Tibial nerve (tissue), 4 donors: ENCODE measurements around the gene CPNE4. TPM values are rescaled to one million over a fixed set of nuclear protein-coding genes. Genes with fewer than 3 reads are reported as not detected.

Experiments used
- DNase-seq, 2 donors: peaks; one replicate each; pipeline ENCODE4 v3.0.0-alpha.2; 2019; ENCODE audit warnings: low spot score in 2 of 2
- H3K27ac ChIP-seq, 4 donors: fragments of 200-600 bp; sonication (generic) in 3 of 4; one replicate each; pipeline ENCODE4 v1.5.1; 2017 to 2019; ENCODE audit warnings: mild to moderate bottlenecking in 1 of 4
- H3K27me3 ChIP-seq, 2 donors: fragments of 200-600 bp; sonication (generic) in 1 of 2; one replicate each; pipeline versions ENCODE4 v1.5.1 to v1.6.0; 2017 to 2019
- H3K36me3 ChIP-seq, 3 donors: fragments of 200-600 bp; sonication (generic); one replicate each; pipeline ENCODE4 v1.5.1; 2018 to 2019
- H3K4me1 ChIP-seq, 4 donors: fragments of 200-600 bp; sonication (generic) in 3 of 4; one replicate each; pipeline ENCODE4 v1.5.1; 2017 to 2019
- H3K4me3 ChIP-seq, 4 donors: fragments of 200-600 bp; sonication (generic) in 3 of 4; one replicate each; pipeline ENCODE4 v1.5.1; 2017 to 2019; ENCODE audit warnings: mild to moderate bottlenecking in 1 of 4, moderate library complexity in 1 of 4
- H3K9me3 ChIP-seq, 4 donors: fragments of 200-600 bp; sonication (generic) in 3 of 4; one replicate each; pipeline ENCODE4 v1.5.1; 2017 to 2019
- EP300 ChIP-seq, 2 donors: sonication (generic); formaldehyde crosslinking; IDR thresholded peaks; one replicate each; pipeline ENCODE4 v1.6.1; 2017; ENCODE audit warnings: antibody characterized with exemption in 2 of 2, mild to moderate bottlenecking in 1 of 2
- POLR2A ChIP-seq, 2 donors: fragments of 450-650 bp; IDR thresholded peaks; one replicate each; pipeline ENCODE4 v1.6.1; 2017; ENCODE audit warnings: antibody characterized with exemption in 2 of 2, mild to moderate bottlenecking in 2 of 2, moderate library complexity in 2 of 2
- WGBS, 2 donors: methylation state at CpG; one replicate each; pipeline ENCODE4 v1.1.5; 2018; 5-methylcytosine and 5-hydroxymethylcytosine counted together
- total RNA-seq, 4 donors: library from RNA; depleted of rRNA; stranded (reverse); fragments of >200 nt; gene quantifications; one replicate each; pipeline ENCODE4 v1.1.0, GENCODE V29; 2016
- TF ChIP-seq, protein P1 (sequence below), 5 experiments: fragments of 200-600 bp in 3 of 5; fragments of 450-650 bp in 2 of 5; sonication (generic) in 3 of 5; IDR thresholded peaks; one replicate each; pipeline ENCODE4 v1.5.1; 2016 to 2019; ENCODE audit warnings: antibody characterized with exemption in 5 of 5, mild to moderate bottlenecking in 3 of 5, moderate library complexity in 2 of 5

CPNE4 gene
- total RNA-seq, 4 donors from 2014 or later: 0.20 TPM; not detected in 3

DNA sequence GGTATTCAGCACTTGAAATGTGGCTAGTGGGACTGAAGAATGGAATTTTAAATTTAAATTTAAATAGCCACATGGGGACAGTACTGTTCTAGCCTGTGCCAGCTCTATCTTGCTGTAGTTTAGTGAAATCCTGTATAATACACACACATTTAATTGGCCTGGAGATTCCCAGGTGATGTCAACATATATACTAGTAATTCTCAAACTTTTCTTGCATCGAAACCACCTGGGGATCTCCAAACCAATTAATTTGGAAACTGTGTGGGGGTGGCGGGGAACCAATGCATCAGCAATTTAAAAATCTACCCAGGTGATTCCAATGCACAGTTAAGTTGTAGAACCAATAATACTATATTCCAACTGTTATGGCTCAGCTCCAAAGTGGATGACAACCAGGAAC lies 303.1 kb downstream of the CPNE4 start:
- DNase-seq: no peak

DNA sequence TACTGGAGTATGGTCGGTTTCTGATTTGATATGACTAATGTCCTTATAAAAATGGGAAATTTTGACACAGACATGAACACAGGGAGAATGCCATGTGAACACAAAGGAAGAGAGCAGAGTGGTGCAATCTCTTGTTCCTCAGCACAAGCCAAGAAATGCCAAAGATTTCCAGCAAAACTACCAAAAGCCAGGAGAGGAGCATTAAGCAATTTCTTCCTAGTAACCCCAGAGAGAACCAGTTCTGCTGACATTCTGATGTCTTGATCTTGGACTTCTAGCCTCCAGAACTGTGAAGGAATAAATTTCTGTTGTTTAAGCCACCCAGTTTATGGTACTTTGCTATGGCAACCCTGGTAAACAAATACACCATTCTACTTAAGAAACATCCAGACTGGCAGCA lies 304.2 kb downstream of the CPNE4 start:
- H3K4me3 ChIP-seq: no peak overlapping the region
- no peak overlapping the region for H3K27ac ChIP-seq
- no peaks in the 10 kb centered on the region for H3K36me3 ChIP-seq
- DNase-seq: no peak
- H3K9me3 ChIP-seq: no peaks in the 10 kb centered on the region
- no peaks in the 10 kb centered on the region for H3K4me1 ChIP-seq
- WGBS, 2 donors: 54 to 69% methylated on average over 1 of the region's 1 CpG
- H3K27me3 ChIP-seq: no peaks in the 10 kb centered on the region
- TF ChIP-seq POLR2A (IDR thresholded peaks at IDR 0.05) (no peak), EP300 (IDR thresholded peaks at IDR 0.05) (no peak)
- TF ChIP-seq, protein P1, sequence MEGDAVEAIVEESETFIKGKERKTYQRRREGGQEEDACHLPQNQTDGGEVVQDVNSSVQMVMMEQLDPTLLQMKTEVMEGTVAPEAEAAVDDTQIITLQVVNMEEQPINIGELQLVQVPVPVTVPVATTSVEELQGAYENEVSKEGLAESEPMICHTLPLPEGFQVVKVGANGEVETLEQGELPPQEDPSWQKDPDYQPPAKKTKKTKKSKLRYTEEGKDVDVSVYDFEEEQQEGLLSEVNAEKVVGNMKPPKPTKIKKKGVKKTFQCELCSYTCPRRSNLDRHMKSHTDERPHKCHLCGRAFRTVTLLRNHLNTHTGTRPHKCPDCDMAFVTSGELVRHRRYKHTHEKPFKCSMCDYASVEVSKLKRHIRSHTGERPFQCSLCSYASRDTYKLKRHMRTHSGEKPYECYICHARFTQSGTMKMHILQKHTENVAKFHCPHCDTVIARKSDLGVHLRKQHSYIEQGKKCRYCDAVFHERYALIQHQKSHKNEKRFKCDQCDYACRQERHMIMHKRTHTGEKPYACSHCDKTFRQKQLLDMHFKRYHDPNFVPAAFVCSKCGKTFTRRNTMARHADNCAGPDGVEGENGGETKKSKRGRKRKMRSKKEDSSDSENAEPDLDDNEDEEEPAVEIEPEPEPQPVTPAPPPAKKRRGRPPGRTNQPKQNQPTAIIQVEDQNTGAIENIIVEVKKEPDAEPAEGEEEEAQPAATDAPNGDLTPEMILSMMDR (IDR thresholded peaks at IDR 0.05): no peak

More for the DNA sequence above, 303.1 kb downstream of the CPNE4 start:
- H3K36me3 ChIP-seq: no peaks in the 10 kb centered on the region
- H3K9me3 ChIP-seq: no peaks in the 10 kb centered on the region
- 85 to 98% methylated on average over 2 of the region's 2 CpGs for WGBS, 2 donors
- no peaks in the 10 kb centered on the region for H3K27me3 ChIP-seq
- no peak overlapping the region for H3K4me3 ChIP-seq
- TF ChIP-seq, protein P1 (IDR thresholded peaks at IDR 0.05): no peak
- no peak for TF ChIP-seq EP300 (IDR thresholded peaks at IDR 0.05)
- TF ChIP-seq POLR2A (IDR thresholded peaks at IDR 0.05): no peak
- H3K4me1 ChIP-seq: no peaks in the 10 kb centered on the region
- no peak overlapping the region for H3K27ac ChIP-seq

DNA sequence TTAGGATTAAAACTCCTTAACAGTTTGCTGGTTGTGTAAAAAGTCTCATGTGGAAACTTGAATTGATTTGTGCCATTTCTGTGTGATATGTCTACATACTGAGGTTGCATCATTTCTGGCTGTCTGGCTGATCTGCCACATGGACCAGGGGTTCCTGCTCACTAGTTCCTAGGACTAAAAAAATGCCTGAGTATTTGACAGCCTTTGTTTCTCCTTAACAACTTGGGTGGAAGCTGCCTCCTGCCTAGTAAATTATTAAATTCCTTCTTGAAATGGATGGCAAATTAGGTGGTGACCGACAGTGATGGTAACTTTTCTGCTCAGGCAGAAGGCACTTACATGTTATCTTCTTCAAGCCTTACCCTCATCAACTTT lies 305.2 kb downstream of the CPNE4 start:
- Histone ChIP-seq H3K4me1 (no peaks in the 10 kb centered on the region), H3K27me3 (no peaks in the 10 kb centered on the region), H3K27ac (no peak overlapping the region), H3K4me3 (no peak overlapping the region), H3K9me3 (no peaks in the 10 kb centered on the region), H3K36me3 (no peaks in the 10 kb centered on the region)
- TF ChIP-seq, protein P1 (IDR thresholded peaks at IDR 0.05): no peak
- TF ChIP-seq EP300 (IDR thresholded peaks at IDR 0.05) (no peak), POLR2A (IDR thresholded peaks at IDR 0.05) (no peak)
- 87 to 93% methylated on average over 1 of the region's 1 CpG for WGBS, 2 donors
- DNase-seq: no peak

DNA sequence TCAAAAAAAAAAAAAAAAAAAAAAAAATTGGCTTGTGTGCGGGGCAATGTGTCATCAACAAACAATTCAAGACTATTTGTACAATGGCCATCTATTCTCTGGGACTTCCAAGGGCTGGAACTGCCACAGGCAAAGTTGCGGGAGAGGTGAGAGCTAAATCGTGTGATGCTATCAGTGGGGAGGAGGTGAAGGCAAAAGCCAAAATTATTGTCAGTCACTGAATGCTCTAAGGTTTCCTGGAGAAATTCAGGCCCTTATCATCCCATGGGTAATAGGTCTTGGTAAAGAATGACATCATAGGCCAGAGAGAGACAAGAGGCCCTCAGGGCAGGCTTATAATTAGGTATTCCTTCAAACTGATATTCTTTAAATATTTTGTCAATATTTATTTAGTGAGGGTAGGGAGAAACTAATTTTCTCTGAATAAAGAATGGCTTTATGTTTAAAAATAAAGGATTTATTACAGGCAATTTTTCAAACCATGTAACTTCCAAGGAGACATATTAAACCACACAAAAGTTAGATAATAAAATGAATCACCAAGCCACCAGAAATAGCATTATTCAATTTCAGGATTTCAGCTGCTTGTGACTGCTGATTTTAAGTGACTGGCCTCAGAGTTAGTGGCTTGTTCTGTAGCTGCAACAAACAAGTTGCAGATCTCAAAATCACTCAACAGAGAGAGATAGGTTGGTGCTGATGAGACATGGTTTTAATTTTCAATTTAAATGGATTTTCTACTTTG lies 305.7 kb downstream of the CPNE4 start:
- Histone ChIP-seq H3K4me1 (no peaks in the 10 kb centered on the region), H3K36me3 (no peaks in the 10 kb centered on the region), H3K4me3 (no peak overlapping the region), H3K27ac (no peak overlapping the region), H3K9me3 (no peaks in the 10 kb centered on the region), H3K27me3 (no peaks in the 10 kb centered on the region)
- 59 to 72% methylated on average over 3 of the region's 3 CpGs for WGBS, 2 donors
- DNase-seq: no peak
- TF ChIP-seq EP300 (IDR thresholded peaks at IDR 0.05): no peak
- TF ChIP-seq POLR2A (IDR thresholded peaks at IDR 0.05): no peak
- TF ChIP-seq, protein P1 (IDR thresholded peaks at IDR 0.05): no peak

DNA sequence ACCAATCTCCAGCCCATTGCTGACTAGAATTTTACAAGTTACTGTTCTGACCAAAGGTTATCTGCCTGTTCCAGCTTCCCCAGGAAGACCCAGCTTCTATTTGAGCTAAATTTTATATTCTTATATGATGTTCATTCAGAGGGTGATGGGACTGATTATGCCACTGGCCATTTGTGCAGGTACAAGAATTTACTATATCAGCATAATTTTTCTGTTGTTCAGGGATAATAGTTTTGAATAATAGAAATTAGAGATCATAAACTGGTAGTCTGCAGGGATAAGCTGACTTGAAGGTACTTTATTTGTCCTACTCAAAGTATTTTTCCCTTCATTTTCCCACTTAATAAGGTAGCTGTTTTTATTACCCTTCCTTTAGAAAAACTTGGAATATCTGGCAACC lies 309.4 kb downstream of the CPNE4 start:
- H3K4me3 ChIP-seq: no peak overlapping the region
- H3K27ac ChIP-seq: no peak overlapping the region
- no peaks in the 10 kb centered on the region for H3K9me3 ChIP-seq
- H3K36me3 ChIP-seq: no peaks in the 10 kb centered on the region
- TF ChIP-seq, protein P1 (IDR thresholded peaks at IDR 0.05): no peak
- no peak for TF ChIP-seq POLR2A (IDR thresholded peaks at IDR 0.05)
- H3K27me3 ChIP-seq: no peaks in the 10 kb centered on the region
- no peaks in the 10 kb centered on the region for H3K4me1 ChIP-seq
- DNase-seq: no peak
